HepG2 (cell line): ENCODE data around the gene FAM222A. TPM values are rescaled to one million over a fixed set of nuclear protein-coding genes. Genes with fewer than 3 reads are reported as not detected.

Experiments used
- AGO2 ChIP-seq: fragments of 200-400 bp; formaldehyde crosslinking; optimal IDR thresholded peaks from 2 replicates; pipeline ENCODE3; 2017; ENCODE audit warnings: mild to moderate bottlenecking, low read depth, low read length, moderate library complexity
- ATRX ChIP-seq: sonication (generic); formaldehyde crosslinking; IDR thresholded peaks from 2 replicates; pipeline ENCODE4 v1.4.0; 2020; ENCODE audit warnings: missing genetic modification reagents, borderline replicate concordance
- BORCS8-MEF2B ChIP-seq: sonication (generic); formaldehyde crosslinking; IDR thresholded peaks from 2 replicates; pipeline ENCODE4 v1.8.0; 2022; ENCODE audit warnings: mild to moderate bottlenecking, missing genetic modification reagents
- CHCHD3 ChIP-seq: sonication (generic); formaldehyde crosslinking; IDR thresholded peaks from 2 replicates; pipeline ENCODE4 v1.8.0; 2022; ENCODE audit warnings: mild to moderate bottlenecking, missing genetic modification reagents, moderate library complexity
- DNMT1 ChIP-seq: sonication (generic); formaldehyde crosslinking; IDR thresholded peaks from 2 replicates; pipeline ENCODE4 v1.5.1; 2020; ENCODE audit warnings: mild to moderate bottlenecking, missing genetic modification reagents
- KDM6A ChIP-seq: IDR thresholded peaks from 2 replicates; pipeline ENCODE4 v1.6.1; 2016; ENCODE audit warnings: low read depth
- PBX3 ChIP-seq: sonication (generic); formaldehyde crosslinking; IDR thresholded peaks from 2 replicates; pipeline ENCODE4 v1.8.1; 2023; ENCODE audit warnings: missing genetic modification reagents, inconsistent platforms, borderline replicate concordance
- PPARG ChIP-seq: conservative IDR thresholded peaks from 2 replicates; pipeline ENCODE4 v1.6.1; 2016; ENCODE audit warnings: missing biosample characterization, missing genetic modification reagents
- PTBP1 ChIP-seq: fragments of 200-400 bp; formaldehyde crosslinking; IDR thresholded peaks from 2 replicates; pipeline ENCODE4 v1.6.1; 2018; ENCODE audit warnings: low read length, low read depth; ENCODE audit not compliant: poor library complexity, severe bottlenecking
- RBM39 ChIP-seq: fragments of 200-400 bp; formaldehyde crosslinking; IDR thresholded peaks from one replicate; pipeline ENCODE4 v1.6.1; 2018; ENCODE audit warnings: antibody characterized with exemption, mild to moderate bottlenecking, low read depth, low read length; ENCODE audit not compliant: poor library complexity, severe bottlenecking
- THAP8 ChIP-seq: sonication (generic); formaldehyde crosslinking; IDR thresholded peaks from 2 replicates; pipeline ENCODE4 v1.5.1; 2020; ENCODE audit warnings: missing genetic modification reagents, mild to moderate bottlenecking, borderline replicate concordance
- XRCC5 ChIP-seq: fragments of 200-400 bp; formaldehyde crosslinking; optimal IDR thresholded peaks from 2 replicates; pipeline ENCODE3; 2017; ENCODE audit warnings: mild to moderate bottlenecking, low read length
- ZNF501 ChIP-seq: sonication (generic); formaldehyde crosslinking; IDR thresholded peaks from 2 replicates; pipeline ENCODE4 v1.5.1; 2020; ENCODE audit warnings: mild to moderate bottlenecking, moderate library complexity, missing genetic modification reagents
- ZNF652 ChIP-seq: IDR thresholded peaks from 2 replicates; pipeline ENCODE4 v1.6.1; 2016; ENCODE audit warnings: low read depth, borderline replicate concordance
- polyA plus RNA-seq, 8 experiments: library from polyadenylated mRNA; depleted of rRNA in 3 of 8; stranded (reverse) in 7 of 8; unstranded in 1 of 8; fragments of >200 nt; fragmentation: Illumina TruSeq in 4 of 8; extraction: Trizol in 4 of 8; gene quantifications; 2 replicates each; pipeline versions ENCODE4 v1.2.1 to v1.2.3, GENCODE V29; 2011 to 2016; ENCODE audit warnings: low read depth in 4 of 8, missing spikeins in 1 of 8, mixed read lengths in 1 of 8; ENCODE audit not compliant: insufficient read depth in 1 of 8
- total RNA-seq, 5 experiments: library from RNA; depleted of rRNA; stranded (reverse); fragments of >200 nt; fragmentation: Illumina TruSeq; extraction: Trizol; gene quantifications; 2 replicates each; pipeline ENCODE4 v1.2.3, GENCODE V29; 2016; ENCODE audit warnings: low read depth in 1 of 5
- TF ChIP-seq, protein P1 (sequence below): sonication (generic); formaldehyde crosslinking; IDR thresholded peaks from 2 replicates; pipeline ENCODE4 v1.8.1; 2023; ENCODE audit warnings: mild to moderate bottlenecking, missing genetic modification reagents
- TF ChIP-seq, protein P2 (sequence below): sonication (generic); formaldehyde crosslinking; IDR thresholded peaks from 2 replicates; pipeline ENCODE4 v1.4.0; 2020; ENCODE audit warnings: mild to moderate bottlenecking, missing genetic modification reagents
- TF ChIP-seq, protein P3 (sequence below): sonication (generic); formaldehyde crosslinking; IDR thresholded peaks from 2 replicates; pipeline ENCODE4 v1.4.0; 2020; ENCODE audit warnings: missing genetic modification reagents

The FAM222A gene
- total and polyA plus RNA-seq, 2 of the 13 experiments (the other 11 are each of a cell fraction or from before 2014, with no cell fraction given): 2.7 to 9.6 TPM

DNA sequence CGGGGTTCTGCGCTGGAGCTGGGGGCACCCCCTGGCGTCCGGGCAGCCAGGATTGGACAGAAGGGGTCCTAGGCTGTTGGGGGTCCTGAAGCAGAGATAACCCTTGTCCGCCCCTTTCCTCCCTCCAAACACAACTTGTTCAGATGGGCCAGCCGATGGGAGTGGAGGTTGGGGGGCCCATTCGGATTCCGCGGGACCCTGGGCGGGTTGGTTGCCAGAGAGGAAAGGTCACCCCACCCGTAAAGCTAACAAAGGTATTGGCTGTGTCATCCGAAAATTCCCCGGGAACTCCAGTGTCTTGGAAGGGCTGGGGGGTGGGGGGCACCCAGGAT lies 1.3 kb downstream of the FAM222A start (continued):
- TF ChIP-seq RBM39 (no peak), PBX3 (CRISPR knock-in tag) (no peak), THAP8 (CRISPR knock-in tag) (no peak), ZNF501 (CRISPR knock-in tag) (no peak), DNMT1 (CRISPR knock-in tag) (no peak), ZNF652 (CRISPR knock-in tag) (no peak), AGO2 (peak; percentile 11), BORCS8-MEF2B (CRISPR knock-in tag) (no peak), CHCHD3 (CRISPR knock-in tag) (no peak), PTBP1 (no peak), PPARG (CRISPR knock-in tag) (no peak), ATRX (no peak), KDM6A (CRISPR knock-in tag) (no peak), XRCC5 (no peak)
- TF ChIP-seq, protein P1, sequence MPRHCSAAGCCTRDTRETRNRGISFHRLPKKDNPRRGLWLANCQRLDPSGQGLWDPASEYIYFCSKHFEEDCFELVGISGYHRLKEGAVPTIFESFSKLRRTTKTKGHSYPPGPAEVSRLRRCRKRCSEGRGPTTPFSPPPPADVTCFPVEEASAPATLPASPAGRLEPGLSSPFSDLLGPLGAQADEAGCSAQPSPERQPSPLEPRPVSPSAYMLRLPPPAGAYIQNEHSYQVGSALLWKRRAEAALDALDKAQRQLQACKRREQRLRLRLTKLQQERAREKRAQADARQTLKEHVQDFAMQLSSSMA (CRISPR knock-in tag): peak; percentile 3; the same call in 1 of the 2 replicates
- TF ChIP-seq, protein P2, sequence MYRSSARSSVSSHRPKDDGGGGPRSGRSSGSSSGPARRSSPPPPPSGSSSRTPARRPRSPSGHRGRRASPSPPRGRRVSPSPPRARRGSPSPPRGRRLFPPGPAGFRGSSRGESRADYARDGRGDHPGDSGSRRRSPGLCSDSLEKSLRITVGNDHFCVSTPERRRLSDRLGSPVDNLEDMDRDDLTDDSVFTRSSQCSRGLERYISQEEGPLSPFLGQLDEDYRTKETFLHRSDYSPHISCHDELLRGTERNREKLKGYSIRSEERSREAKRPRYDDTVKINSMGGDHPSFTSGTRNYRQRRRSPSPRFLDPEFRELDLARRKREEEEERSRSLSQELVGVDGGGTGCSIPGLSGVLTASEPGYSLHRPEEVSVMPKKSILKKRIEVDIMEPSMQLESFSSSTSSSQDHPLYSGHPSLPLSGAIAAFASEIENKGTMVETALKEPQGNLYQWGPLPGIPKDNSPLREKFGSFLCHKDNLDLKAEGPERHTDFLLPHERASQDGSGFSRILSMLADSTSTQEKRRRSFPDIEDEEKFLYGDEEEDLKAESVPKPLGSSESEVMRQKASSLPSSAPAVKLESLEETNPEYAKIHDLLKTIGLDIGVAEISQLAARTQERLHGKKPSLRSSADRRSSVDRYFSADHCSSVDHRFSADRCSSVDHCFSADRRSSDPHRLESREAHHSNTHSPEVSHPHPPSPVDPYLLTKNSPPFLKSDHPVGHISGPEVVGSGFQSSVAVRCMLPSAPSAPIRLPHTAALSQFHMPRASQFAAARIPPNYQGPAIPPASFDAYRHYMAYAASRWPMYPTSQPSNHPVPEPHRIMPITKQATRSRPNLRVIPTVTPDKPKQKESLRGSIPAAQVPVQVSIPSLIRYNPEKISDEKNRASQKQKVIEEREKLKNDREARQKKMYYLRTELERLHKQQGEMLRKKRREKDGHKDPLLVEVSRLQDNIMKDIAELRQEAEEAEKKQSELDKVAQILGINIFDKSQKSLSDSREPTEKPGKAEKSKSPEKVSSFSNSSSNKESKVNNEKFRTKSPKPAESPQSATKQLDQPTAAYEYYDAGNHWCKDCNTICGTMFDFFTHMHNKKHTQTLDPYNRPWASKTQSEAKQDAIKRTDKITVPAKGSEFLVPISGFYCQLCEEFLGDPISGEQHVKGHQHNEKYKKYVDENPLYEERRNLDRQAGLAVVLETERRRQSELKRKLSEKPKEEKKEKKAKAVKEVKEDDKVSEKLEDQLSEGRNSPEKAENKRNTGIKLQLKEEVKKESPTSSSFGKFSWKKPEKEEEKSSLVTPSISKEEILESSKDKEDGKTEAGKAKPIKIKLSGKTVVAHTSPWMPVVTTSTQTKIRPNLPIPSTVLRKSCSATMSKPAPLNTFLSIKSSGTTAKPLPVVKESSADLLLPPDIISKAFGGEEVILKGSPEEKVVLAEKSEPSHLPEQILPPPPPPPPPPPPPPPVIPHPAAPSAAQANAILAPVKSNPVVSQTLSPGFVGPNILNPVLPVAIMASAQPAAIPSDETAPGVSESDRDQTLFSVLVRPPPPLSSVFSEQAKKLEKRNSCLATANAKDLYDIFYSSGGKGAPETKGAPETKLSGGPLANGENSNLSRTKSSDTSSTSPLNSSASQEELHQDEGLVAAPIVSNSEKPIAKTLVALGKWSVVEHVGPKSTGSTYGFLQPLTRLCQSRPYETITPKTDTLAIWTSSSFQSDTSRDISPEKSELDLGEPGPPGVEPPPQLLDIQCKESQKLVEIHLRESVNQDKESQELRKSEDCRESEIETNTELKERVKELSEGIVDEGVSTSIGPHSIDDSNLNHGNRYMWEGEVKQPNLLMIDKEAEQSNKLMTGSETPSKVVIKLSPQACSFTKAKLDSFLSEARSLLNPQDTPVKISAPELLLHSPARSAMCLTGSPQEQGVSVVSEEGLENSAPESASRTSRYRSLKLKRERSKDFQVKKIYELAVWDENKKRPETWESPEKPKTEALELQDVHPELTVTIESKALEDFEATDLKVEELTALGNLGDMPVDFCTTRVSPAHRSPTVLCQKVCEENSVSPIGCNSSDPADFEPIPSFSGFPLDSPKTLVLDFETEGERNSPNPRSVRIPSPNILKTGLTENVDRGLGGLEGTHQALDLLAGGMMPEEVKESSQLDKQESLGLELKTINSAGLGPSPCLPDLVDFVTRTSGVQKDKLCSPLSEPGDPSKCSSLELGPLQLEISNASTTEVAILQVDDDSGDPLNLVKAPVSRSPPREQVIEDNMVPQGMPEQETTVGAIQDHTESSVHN (CRISPR knock-in tag): no peak
- TF ChIP-seq, protein P3, sequence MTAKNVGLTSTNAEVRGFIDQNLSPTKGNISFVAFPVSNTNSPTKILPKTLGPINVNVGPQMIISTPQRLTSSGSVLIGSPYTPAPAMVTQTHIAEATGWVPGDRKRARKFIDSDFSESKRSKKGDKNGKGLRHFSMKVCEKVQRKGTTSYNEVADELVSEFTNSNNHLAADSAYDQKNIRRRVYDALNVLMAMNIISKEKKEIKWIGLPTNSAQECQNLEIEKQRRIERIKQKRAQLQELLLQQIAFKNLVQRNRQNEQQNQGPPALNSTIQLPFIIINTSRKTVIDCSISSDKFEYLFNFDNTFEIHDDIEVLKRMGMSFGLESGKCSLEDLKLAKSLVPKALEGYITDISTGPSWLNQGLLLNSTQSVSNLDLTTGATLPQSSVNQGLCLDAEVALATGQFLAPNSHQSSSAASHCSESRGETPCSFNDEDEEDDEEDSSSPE (CRISPR knock-in tag): no peak
